Left colon (tissue), 2 donors: ENCODE results near the gene LRRC27. TPM values are rescaled to one million over a fixed set of nuclear protein-coding genes. Genes with fewer than 3 reads are reported as not detected.

Source experiments
- ATAC-seq: fragments of 200-7000 bp; cut with Tn5 transposase; one replicate; pipeline ENCODE4 v1.9.1; 2020; ENCODE audit warnings: mild to moderate bottlenecking, moderate library complexity
- DNase-seq, 2 donors: peaks; one replicate each; pipeline ENCODE4 v3.0.0-alpha.2; 2020
- intact Hi-C, 2 donors: fragments of 100-400 bp; cut with DNase I in 1 of 2; cut with micrococcal nuclease in 1 of 2; formaldehyde crosslinking; loops; one replicate each; pipeline versions ENCODE4 v1.11.2 to v1.14.0; 2022; cut with DNase I, micrococcal nuclease
- total RNA-seq, 2 donors: library from RNA; stranded (reverse); fragmentation: NEBNext Ultra II Directional; extraction: Animal tissue kit (Norgen Biotek cat#: 25700); gene quantifications; one replicate each; pipeline ENCODE4 v1.2.1, GENCODE V29; 2021
- donor health status: DM: no; HTN: no; CAD: no.
- donor health status: DM: yes; HTN: yes; CAD: no.

LRRC27 gene
- total RNA-seq, 2 donors from 2014 or later = 6.5 to 9.2 TPM

DNA sequence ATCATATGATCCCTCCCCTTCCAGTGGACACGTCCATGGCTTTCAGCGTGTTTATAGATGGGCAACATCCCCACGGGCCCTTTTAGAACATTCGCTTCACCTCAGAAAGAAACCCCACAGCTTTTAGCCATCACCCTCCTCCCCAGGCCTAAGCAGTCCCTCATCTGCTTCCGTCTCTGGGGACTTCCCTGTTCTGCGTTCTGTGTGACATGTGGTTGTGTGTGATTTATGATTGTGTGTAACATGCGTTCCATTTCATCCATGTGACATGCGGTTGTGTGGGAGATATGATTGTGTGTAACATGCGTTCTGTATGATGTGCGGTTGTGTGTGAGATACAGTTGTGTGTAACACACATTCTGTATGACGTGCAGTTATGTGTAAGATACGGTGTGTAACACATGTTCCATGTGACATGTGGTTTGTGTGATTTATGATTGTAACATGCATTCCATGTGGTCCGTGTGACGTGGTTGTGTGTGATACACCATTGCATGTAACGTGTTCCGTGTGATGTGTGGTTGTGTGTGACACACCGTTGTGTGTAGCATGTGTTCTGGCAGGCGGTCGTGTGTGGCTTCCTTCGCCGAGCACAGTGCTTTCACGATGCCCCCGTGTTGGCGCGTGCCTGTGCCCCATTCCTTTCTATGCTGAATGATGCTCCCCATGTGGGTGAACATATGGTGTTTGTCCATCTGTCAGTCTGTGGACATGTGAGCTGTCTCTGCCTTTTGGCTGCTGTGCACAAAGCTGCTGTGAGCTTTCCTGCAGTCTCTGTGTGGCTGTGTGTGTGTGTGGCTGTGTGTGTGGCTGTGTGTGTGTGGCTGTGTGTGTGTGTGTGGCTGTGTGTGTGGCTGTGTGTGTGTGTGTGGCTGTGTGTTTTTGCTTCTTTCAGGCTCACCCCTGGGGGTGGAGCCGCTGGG, 91.2 kb downstream of the LRRC27 start:
- DNase-seq = no peak
- ATAC-seq = no peak
- intact Hi-C loops = no loop called here

DNA sequence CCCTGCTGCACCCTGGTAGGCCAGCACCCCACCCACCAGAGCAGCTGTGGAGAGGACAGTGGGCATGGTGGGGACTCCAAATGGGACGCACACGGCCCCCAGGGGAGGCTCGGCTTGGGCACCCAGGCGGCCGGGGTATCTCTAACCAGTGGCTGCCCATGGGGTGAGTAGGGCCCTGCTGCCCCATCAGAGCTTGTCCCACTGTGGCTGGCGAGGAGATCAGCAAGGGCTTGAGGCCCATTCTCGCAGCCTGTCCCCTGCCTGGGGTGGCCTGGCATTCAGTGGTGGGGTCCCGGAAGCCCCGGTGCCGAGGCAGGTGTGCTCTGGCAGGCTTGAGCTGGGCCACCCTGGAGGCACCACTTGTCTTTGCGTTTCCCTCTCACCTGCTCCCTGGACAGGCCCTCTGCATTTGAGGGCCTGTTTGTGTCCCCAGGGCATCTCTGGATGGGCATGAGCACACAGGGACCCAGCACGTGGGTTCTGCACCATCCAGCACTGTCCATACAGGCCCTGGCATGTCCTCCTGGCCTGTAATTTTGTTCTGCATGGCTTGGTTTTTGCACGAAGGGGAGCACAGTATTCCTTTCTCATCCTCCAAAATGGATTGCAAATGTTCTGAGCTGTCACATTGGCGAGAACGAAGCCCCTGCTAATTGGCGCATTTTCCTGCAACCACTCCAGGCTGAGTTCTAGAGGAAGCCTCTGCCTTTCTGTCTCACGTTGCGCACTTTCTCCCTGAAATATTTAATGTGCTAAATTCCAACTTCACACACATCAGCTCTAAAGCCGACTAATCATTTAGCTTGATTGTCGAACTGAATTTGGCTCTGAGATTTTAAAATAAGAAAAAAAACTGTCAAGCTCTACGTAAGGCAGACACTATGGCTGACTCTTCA, 92.2 kb downstream of the LRRC27 start:
- DNase-seq = no peak
- intact Hi-C loops = no loop called here
- no peak for ATAC-seq

DNA sequence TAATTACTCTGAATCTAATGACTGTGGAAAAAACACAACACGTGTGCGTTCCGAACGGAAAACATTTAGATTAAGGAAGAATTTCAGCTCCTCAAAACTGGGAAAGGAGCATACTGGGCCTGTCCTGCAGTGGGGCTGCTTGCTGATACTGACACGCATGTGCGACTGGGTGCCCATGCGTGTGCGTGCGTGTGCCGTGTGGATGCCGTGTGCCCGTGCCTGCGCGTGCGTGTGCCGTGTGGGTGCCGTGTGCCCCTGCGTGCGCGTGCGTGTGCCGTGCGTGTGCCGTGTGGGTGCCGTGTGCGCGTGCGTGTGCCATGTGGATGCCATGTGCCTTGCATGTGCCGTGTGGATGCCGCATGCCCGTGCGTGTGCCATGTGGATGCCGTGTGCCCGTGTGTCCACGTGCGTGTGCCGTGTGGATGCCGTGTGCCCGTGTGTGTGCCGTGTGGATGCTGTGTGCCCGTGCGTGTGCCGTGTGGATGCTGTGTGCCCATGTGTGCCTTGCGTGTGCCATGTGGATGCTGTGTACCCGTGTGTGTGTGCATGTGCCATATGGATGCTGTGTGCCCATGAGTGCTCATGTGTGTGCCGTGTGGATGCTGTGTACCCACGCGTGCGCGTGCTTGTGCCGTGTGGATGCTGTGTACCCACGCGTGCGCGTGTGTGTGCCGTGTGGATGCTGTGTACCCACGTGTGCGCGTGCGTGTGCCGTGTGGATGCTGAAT, 93.2 kb downstream of the LRRC27 start:
- no peak for DNase-seq
- intact Hi-C loops = no loop called here
- no peak for ATAC-seq

DNA sequence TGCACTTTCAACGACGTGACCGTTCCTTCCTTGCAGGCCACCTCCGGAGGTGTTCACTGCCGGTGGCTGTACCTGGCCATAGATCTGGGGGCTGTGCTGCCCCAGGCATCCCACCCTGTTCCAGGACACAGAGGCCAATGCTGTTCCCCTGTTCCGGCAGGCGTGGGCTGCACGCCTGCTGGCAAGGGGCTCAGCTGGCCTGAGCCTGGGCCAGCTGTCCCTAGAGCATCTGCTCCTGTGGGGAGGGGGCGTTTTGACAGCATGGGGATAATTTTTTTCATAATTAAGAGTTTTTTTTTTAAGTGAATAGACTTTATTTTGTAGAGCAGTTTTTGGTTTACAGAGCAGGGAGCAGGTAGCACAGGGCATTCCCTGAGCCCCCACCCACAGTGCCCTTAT, 93.8 kb downstream of the LRRC27 start:
- ATAC-seq (no peak), DNase-seq (no peak)
- intact Hi-C loops = no loop called here

DNA sequence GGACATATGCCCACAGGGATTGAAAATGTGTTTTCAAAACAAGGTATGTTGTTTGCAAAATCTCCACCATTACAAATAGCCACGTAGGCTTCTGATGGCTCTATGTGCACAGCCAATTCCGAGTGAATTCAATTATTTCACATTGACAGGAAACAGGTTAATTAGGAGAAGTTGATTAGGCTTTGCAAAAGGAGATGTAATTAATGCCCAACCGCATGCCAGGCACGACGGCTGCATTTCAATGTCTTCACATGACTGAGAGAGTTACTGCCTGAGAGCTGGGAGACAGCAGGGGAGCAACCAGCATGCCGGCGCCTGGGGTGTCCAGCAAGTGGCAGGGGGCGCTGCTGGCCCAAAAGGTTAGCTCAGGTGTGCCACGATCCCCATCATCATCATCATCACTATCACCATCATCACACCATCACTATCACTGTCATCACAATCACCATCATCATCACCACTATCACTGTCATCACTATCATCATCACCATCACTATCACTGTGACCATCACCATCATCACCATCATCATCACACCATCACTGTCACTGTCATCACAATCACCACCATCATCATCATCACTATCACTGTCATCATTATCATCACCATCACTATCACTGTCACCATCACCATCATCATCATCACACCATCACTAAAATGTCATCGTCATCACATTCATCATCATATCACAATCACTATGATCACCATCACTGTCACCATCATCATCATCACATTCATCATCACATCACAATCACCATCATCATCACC, 95.2 kb downstream of the LRRC27 start:
- no peak for ATAC-seq
- intact Hi-C loops = no loop called here
- DNase-seq = no peak

DNA sequence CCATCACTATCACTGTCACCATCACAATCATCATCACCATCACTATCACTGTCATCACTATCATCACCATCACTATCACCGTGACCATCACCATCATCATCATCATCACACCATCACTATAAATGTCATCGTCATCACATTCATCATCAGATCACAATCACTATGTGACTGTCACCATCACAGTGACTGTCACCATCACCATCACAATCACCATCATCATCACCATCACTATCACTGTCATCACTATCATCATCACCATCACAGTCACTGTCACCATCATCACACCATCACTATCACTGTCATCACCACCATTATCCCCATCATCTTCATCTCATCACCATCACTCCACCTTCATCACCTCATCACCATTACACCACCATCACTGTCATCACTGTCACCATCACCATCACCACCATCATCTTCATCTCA, 96.0 kb downstream of the LRRC27 start:
- DNase-seq (no peak), ATAC-seq (no peak)
- intact Hi-C loops = no loop called here

DNA sequence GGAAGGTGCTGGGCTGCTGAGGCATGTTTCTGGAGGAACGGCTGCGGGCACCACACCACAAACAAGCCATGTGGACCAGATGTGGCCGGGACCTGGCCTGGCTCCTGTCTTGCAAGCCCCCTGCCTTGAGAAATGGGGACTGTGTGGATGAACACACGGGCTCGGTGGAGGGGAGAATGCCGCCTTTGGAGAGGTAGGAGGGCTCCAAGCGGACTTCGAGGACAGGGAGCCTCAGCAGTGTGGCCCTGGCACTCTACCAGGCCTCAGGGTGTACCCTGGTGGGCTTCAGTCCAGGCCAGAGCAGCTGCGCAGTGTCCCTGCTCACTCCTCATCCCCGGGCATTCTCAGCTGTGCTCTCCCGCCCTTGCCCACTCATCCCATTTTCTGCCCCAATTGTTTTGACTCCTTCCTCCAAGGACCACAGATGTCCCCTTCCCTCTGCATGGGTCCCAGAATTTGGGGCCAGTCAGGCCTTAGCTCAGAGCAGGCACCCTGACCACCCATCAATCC, 96.5 kb downstream of the LRRC27 start:
- intact Hi-C loops = no loop called here
- ATAC-seq (no peak), DNase-seq (no peak)

Other genes starting within 250 kb of the LRRC27 start
- gene DPYSL4, start 145.2 kb upstream of the LRRC27 start, total RNA-seq = under 1 TPM in 1 of 2 donors, not detected in 1; 0.45 TPM
- 10 to 100 TPM in 1 of 2 donors, 1 to 10 TPM in 1; 8.4 to 10.0 TPM for gene STK32C, start 24.2 kb upstream of the LRRC27 start, total RNA-seq
- gene PWWP2B, start 65.0 kb downstream of the LRRC27 start, total RNA-seq = 10 to 100 TPM; 51.9 to 55.3 TPM
- gene INPP5A, start 205.6 kb downstream of the LRRC27 start, total RNA-seq = 10 to 100 TPM; 35.6 to 42.2 TPM